MV-4-11 (cell line): ENCODE data around the gene GNG7.
A peak's percentile ranks its signal among the peaks of the same experiment; 100 is the strongest.
"Not testable (repeated sequence)": the region's sequence is repeated elsewhere in the genome, so short reads cannot be mapped to it uniquely, and the experiment has no call there.

Experiments
- DNase-seq: peaks from one replicate; lab custom pipeline; 2025; lab: John Stamatoyannopoulos, UW

Gene GNG7

DNA sequence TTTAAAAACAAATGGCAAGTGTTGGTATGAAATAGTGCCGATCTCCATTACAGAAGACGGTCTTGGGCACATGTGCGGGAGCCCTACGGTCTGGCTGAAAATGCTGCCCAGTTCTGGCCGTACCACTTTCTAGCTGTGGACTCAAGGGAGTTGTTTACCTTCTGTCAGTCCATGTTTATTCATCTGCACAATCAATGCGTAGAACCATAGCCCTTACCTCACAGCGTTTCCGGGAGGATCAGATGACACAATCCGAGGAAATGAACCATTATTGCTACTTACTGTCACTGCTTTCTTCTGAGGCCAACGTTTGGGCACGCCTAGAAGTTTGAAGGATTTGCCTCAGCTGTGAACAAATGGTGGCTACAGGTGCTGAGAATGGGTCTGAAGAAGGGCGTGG lies 195.4 kb downstream of the GNG7 start:
- DNase-seq = peak; percentile 63

DNA sequence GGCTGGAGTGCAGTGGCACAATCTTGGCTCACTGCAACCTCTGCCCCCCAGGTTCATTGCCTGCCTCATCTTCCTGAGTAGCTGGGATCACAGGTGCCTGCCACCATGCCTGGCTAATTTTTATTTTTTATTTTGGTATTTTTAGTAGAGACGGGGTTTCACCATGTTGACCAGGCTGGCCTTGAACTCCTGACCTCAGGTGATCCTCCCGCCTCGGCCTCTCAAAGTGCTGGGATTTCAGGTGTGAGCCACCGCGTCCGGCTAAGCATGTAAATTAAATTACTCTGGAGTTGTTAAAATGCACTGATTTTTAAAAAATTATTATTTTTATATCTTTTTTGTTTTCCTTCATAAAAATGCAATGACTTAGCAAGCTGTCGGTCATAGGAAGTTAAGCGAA lies 195.8 kb downstream of the GNG7 start:
- not testable (repeated sequence) for DNase-seq

DNA sequence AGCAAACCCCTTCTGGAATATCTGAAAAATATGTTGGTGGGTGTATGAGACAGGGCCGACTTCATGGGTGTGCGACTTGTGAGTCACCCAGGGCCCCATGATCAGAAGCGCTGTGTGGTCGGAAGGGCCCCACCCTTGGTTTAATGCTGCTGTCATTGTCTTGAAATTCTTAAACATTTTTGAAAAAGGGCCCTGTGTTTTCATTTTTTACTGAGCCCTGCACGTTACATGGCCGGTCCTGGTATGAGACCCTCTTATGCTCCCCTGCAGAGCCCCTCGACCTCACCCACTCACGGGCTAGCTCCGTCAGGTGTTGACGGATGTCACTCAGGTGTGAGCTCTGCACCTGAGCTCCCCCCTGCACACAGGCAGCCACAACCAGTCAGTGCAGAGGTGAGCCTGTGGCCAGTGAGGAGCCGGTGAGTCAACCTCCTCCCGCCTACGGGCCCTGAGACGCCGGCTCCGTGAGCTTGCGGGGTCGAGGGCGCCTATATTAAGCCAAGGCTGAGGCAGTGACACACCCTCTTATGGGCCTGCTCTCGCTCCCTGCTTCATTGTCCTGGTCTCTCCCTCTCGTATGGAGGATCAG lies 198.9 kb downstream of the GNG7 start:
- DNase-seq = peak; percentile 59

DNA sequence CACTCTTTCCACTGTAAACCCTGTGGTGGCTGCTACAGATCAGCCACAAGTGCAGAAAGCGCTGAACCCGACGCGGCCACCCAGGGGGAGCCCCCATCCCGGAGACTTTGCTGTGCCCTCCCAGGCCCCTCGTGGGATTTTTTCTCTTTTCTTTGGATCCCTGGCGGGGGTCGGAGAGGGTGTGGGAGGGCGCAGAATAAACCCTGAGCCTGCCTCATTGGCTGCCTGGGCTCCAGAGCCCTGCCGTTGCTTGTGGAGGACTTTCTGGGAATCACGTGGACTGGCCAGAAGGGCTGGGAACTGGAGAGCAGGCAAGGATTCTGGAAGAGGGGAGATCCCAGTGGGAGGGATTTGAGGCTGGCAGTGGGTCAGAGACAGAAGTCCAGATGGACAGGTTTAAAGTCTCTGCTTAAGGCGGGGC lies 201.6 kb downstream of the GNG7 start:
- no peak for DNase-seq

DNA sequence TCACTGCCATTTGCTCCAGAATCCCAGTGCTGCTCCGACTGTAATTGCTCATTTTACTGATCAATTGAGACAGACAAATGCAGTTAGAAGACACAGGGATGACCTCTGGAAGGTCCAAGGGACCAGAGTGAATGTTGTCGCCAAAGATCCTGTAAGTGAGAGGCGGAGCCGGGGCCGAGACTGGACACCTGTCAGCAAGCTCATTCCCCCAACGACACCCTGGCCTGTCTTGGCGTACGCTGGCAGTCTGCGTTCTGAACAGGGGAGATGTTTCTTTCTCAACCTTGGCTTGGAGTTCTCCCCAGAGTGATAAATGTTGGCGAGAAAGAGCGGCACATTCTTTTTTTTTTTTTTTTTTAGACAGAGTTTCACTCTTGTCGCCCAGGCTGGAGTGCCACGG lies 202.3 kb downstream of the GNG7 start:
- DNase-seq = no peak

DNA sequence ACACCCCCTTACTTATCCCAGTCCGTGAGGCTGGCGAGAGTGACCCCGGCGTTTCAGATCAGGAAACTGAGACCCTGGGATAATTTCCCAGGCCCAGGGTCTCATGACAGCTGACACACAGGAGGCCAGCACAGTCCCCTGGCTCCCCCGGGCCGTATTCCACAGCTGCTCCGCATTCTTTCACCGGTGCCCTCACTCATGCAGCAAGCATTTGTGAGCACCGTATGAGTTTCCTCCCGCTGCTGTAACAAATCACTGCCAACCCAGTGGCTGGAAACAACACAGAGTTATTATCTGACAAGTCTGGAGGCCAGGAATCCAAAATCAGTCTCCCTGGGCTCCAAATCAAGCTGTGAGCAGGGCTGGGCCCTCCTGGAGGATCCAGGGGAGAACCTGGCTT lies 205.3 kb downstream of the GNG7 start:
- DNase-seq = no peak

DNA sequence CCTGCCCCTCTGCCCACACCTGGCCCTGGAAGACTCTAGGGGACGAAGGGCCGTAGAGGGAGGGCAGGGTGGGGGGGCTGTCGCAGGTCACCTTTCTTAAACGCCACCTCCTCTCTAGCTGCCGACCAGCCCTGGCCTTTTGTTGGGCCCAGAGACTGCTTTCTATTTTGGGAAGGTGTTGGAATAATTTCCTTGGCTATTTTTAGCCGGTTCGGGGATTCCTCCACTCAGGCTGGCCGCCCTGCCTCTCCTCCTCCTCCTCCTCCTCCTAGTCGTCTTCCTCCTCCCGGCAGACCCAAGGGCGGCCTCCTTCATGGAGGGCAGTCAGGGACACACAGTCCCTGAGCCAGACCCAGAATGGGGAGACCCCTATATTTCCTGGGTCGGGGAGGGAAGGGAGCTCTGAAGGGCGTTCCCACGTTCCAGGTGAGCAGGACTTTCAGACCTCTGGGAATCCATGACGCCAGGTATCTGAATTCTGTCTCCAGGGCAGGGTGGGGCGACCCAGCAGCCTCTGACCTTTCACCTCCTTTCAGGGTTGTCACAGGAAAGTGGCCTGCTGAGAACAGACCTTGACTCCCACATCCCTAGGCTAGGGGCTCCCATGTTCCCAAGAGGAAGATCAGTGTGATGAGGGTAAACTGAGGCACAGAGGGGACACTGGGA lies 206.7 kb downstream of the GNG7 start:
- DNase-seq = no peak

DNA sequence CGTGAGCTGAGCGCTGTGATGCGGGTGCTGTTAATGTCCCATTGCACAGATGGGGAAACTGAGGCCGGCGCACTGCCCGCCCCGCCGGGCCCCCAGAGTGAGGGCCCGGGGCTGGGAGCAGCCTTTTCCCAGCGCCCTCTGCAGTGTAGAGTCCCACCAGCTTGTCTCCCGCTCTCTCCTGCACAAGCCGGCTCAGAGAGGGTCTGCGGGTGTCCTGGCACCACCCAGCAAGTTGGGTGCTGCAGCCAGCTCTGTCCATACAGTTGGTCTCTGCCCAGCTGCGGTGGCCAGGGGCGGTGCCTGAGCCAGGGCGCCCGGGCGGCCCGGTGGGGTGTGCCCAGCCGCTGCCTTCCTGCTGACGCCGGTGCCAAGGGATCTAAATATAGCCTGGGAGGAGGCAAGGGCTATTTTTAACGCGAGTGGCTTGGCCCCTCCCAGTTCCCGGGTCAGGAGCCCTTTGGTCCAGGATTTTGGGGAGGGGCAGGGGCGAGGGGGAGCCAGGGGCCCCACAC lies 207.3 kb downstream of the GNG7 start:
- DNase-seq = peak; percentile 36

DNA sequence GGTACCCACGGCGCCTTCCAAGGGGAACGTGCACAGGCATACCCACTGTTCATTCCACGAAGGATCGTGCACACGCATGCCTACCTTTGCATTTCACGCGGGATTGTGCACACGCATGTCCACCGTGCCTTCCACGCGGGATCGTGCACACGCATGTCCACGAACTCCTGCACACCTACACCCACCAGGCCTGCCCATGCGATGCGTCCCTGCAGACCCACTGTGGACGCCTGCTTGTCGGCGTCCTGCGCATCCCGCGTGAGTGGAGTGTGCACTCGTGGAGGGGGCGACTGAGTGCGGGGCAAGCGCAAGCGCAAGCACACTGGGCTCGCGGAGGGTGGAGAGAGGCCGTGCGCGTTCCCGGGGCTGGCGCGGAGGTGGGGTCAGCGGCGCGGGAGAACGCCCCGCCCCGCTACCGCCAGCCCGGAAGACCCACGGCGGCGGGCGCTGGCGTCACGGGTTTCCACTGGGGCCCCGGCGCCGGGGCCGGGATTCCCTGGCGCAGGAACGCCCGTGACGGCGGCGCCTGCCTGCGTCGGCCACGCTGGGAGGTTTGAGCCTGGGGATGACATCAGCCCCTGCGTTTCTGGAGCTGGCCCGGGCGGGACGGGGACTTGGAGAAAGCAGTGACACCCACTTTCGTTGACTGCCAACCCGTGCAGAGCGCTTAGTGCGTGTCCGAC lies 207.9 kb downstream of the GNG7 start:
- DNase-seq = peak; percentile 48

DNA sequence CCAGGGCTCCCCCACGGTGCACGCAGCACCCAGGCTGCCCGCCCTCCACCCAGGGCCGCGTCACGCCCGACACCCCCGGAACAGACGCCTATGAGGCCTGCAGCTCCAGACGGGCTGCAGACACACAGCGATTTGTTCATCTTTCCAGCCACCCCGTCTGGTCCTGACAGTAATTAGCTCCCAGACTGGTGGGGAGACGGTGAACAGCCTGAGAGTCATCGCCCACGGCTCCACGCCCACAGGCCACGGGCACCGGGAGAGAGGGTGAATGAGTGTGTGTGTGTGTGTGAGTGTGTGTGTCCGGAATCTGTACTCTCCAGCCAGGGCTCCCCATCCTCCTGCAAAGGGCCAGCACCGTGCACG lies 208.4 kb downstream of the GNG7 start:
- DNase-seq = no peak

DNA sequence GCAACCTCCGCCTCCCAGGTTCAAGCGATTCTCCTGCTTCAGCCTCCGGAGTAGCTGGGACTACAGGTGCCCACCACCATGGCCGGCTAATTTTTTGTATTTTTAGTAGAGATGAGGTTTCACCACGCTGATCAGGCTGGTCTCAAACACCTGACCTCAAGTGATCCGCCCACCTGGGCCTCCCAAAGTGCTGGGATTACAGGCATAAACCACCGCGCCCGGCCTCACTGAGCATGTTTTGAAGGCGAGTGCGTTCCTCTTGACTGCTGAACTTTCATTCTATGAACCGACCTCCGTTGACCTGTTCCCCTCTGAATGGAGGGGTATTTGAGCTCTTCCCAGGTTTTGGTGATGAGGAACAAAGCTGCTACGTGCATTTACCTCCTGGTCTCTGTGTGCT lies 209.0 kb downstream of the GNG7 start:
- DNase-seq = not testable (repeated sequence)

DNA sequence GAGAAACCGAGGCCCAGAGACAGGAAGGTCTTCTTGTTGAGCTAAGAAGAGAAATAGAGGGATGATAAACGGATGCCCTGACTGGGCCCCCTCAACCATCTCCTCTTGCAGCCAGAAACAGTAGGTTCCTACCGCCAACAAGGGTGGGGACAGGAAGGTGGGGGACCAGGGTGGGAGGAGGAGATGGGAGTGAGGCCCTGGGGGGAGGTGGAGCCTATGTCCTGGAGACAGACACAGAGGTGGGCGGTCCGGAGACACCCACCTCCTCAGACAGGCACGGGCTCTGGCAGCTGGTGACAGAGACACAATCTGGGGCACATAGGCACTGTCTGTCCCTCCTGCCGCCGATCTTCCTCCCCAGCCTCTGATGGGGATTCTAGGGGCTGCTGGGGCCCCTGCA lies 209.6 kb downstream of the GNG7 start:
- no peak for DNase-seq

DNA sequence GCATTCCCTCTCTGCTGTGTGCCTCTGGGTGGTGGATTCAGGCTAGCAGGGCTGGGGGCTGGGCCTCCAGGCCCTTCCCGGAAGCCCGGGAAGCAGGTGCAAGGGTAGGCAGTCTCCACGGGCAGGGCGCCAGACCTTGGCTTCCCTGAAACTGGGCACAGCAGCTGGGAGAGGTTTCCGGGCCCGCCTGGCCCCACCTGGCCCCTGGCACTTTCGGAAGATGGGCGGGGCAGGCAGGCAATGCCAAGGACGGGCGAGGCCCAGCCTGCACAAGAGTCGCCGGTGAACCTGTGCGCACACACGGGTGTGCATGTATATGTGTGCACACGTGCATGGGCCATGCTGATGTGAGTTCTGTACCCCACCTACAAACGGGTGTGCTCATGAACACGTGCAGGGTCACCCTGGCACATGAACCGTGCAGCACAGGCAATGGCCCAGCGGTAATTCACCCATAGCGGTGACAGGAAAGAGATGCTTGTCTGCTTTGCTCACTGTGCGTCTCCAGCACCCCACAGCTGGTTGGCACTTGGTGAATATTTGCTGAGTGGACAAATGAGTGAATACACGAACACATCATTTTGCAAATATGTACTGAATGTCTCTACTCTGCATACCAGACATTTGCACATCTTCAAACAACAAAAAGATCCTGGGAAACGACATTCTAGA lies 211.2 kb downstream of the GNG7 start:
- no peak for DNase-seq

DNA sequence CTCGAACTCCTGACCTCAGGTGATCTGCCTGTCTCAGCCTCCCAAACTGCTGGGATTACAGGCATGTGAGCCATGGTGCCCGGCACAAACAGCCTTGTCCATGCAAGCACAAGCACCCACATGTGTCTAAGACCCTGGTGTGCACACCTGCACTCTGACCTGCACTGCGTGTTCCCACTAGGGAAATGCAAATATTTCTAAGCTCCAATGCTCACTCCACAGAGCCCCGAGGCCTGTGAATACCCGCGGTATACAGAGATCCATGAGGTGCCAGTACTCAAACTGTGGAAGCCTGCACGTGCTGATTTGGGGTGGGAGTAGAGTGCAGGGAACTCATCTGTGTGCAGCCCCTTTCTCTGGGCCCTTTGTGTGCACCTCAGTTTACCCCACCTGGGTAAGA lies 211.8 kb downstream of the GNG7 start:
- no peak for DNase-seq

DNA sequence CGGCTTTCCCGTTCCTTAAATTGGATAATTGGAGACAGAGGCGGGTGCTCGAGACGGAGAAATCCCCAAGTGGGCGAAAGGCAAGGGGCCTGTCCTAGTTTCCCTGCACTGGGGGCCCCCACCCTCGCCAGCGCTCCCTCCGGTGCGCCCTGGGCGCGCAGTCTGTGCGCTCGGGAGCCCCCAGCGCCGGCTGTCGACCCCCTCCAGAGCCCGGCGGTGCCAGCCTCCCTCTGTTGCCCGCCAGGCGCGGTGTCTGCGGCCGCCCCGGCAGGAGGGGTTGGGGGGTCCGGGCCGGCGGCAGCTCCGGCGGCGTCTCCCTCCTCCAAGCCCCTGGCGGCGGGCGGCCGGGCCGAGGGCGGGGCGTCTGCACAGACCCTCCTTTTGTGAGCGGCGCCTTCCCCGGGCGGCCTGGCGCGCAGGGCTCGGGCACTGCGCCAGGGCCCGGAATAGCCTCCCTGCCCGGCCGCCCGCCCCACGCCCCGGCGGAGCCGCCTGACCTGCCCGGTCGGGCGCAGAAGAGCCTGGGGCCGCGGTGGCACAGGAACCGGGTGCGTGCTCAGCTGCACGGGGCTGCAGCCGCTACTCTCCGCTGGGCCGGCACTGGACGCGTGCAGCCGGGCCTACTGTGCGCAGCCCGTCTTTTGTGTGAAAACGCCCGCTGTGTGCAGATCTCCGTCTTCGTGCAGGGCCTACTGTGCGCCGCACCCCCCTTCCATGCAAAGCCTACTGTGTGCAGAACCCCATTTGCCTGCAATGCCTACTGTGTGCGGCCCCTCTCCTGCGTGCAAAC lies 213.4 kb downstream of the GNG7 start:
- no peak for DNase-seq

DNA sequence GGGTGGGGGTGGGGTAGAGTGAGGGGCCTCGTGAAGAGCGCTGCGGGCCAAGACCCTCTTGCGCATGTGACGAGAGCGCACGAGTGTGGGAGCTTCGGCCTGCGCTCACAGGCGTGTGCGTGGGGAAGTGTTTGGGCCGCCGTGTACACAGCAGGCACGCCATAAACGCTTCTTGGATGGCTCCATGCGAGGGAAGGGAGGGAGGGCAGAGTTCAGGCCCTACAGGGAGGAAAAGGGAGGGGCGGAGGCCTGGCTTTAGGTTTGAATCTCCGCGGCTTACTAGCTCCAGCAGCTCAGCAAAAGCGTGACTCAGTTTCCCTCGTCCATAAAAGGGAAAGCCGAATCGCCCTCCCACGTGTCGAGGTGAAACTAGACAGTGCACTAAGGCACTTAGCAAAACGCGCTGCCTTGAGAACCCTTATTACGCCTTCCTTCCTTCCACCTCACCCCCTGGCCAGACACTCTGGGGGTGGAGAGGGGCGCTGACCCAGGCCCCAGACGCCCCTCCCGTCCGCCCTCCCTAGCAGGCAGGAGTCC lies 214.0 kb downstream of the GNG7 start:
- DNase-seq = no peak

DNA sequence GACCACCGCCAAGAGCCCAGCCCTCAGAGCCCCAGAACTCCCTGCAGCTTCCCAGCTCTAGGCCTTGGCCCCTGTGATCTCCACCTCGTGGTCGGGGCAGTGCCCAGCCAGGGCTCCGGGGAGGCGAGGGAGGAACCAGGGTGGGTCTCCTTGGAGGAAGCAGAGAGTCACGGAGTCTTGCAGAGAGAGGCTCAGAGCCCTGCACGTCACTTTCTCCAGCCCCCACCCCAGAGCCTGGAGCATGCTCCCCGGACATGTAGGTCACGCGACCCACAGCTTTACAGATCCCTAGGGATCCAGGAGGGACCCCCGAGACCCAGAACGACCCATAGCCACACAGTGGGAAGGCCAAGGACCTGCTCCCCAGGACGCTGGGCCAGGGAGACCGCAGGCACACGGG lies 214.7 kb downstream of the GNG7 start:
- no peak for DNase-seq

DNA sequence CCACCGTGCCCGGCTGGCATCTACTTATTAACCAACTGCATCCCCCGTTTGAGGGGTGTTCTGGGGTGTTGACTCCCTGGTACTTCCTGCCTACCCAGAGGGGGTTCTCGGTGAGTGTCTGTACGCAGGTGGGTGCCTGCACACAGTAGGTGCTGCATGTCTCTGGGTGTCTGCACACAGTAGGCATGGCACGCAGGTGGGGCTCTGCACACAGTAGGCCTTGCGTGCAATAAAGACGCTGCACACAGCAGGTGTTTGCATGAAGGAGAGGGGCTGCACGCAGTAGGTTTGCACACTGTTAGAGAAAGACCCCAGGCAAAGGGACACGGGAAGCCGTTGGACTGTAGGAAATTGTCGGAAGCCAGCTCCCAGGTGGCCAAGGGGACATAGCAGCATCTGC lies 215.4 kb downstream of the GNG7 start:
- DNase-seq = no peak

DNA sequence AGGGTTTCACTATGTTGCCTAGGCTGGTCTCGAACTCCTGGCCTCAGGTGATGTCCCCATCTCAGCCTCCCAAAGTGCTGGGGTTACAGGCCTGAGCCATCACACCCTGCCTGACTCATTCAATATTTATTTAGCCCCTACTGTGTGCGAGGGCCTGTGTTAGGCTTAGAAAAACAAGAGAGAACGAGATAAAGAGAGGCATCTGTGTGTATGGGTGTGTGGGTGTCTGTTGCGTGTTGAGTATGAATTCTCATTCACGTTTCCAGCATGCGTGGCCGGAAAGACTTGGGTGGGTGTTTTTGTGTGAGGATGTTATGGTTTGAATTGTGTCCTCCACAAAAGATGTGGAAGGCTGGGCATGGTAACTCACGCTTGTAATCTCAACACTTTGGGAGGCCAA lies 217.1 kb downstream of the GNG7 start:
- DNase-seq = no peak

DNA sequence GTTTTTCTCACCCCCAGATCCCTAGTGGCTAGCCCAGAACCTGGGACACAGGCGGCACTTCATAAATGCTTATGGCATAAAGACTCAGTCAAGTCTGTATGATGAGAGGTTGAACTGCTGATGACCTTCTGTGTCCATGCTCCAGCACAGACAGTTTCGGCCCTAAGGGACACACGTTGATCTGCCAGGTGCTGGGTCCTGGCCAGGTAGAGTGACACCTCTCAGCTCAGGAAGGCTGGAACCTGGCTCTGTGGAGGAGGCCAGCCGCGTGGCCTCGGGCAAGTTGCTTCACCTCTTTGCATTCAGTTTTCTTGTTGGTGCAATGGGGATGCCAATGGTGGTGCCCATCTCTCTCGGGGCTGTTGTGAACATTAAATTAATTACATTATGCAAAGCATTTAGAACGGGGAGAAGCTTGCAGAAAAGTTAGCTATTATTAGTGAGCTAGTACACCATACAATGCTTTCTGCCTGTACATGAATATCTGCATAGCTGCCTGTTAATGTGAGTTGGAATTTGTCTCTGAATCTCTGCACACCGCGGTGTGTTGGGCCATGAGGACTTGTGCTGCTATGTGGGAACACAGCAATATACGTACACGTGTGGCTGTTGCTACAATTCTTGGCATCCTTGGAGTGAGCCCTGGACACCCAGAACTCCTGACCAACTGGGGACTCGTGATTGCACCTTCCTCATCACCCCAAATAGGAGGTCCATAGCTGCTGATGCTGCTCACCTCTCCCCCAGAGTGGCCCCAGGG lies 218.1 kb downstream of the GNG7 start:
- no peak for DNase-seq
